GM03348 (cell line): ENCODE results near the gene TMEM95.
"Not testable (repeated sequence)": the region's sequence is repeated elsewhere in the genome, so short reads cannot be mapped to it uniquely, and the experiment has no call there.

Experiments
- DNase-seq: peaks from one replicate; pipeline ENCODE4 v3.0.0; 2012; ENCODE audit warnings: low spot score

The TMEM95 gene

DNA sequence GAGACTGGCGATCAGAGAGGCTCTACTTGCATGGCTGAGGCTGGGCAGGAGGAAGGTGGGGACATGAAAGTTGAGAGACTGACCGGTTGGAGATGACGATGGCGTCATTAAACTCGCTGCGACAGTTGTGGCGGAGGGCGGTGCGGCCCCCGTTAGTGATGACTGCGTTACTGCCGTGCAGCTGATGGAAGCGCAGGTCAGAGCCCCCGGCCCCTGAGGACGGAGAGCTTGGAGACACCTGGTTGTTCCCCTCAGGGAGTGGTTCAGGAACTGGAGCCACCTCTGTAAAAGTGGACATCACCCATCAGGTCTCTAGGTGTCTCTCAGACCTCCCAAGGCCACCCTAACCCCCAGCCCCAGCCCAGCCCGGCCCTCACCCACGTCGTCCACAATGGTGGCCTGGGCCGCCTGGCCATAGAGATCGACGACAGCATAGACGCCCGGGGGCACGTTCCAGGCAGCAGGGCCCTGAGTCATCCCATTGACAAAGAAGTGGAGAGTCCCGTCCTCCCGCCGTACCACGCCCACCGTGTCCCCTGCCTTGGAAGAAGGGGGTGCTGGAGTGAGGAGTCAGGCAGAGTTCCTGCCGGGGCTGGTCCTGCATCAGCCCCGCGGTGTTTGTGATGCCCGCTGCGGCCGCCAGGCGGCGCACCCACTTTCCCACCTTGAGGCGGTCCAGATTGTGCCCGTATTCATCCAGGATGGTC is 31.1 kb upstream of the TMEM95 start:
- DNase-seq = peak; percentile 73

DNA sequence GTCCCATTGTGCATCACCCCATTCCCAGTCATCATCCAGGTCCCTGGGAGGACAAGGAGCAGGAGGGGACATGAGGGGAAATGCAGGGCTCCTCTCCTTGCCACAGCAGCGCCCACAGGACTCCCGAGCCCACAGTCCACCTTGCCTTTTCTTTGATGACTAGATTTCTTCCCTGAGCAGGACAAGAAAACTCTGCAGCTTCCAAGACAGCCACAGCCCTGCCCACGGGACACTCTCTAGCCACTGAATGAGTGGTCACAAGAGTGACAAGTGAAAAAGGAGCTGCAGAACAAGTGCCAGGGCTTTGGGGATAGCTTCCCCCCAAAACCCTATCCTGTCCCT is 30.5 kb upstream of the TMEM95 start:
- no peak for DNase-seq

DNA sequence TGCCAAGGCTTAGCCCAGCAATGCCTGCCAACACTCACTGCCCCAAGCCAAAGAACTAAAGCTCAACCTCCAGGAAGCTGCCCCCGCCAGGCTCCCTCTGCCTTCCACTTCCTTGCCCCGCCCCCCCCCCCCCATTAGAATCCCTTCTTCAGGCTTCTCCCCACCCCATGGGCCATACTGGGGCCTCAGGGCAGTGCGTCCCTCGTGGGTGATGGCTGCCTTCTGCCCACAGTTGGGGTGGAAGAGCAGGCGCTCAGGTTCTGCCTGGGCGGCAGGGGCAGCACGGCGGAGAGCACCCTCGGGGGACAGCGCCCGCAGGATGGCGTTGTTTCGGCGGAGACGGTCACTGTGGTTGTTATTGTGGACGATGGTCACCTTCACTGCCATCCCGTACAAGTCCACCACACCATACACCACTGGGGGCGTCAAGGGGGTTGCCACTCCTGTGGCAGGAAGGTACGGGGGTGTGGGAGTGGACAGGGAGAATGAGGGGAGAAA is 29.9 kb upstream of the TMEM95 start:
- no peak for DNase-seq

DNA sequence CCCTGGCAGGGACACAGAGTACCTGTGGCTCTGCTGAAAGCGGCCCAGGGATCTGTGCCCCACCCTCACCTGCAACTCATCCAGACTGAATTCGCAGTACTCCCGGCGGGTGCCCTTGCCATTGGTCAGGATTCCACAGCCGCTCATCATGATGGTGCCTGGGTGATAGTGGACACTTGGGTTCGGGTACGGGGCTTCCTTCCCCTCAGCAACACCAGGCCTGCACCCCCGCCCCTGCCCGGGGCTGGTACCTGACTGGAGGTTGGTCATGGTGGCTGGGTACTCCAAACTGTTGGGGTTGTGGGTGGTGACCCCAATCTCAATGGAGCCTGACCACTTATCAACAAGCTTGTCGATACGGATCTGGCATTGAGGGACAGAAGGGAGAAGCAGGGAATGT is 28.8 kb upstream of the TMEM95 start:
- DNase-seq = no peak

- DNase-seq = no peak
These were observed 27.9 kb upstream of the TMEM95 start for GRCh38 chr17:7327056-7327455.

DNA sequence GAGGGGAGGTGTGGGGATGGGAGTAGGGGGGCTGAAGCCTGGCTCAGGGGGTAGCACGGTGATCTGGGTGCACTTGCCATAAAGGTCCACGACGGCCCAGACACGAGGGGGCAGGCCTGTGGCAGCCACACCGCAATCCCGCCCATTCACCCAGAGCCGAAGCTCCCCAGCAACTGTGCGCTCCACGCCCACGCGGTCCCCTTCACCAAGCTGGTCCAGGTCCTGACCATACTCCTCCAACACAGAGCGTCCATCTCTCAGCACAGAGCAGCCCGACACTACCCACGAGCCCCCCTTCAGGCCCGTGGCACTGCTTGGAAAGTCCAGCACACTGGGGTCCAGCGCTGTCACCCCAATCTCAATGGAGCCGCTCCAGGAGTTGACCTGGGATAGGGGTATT is 27.5 kb upstream of the TMEM95 start:
- DNase-seq = no peak

DNA sequence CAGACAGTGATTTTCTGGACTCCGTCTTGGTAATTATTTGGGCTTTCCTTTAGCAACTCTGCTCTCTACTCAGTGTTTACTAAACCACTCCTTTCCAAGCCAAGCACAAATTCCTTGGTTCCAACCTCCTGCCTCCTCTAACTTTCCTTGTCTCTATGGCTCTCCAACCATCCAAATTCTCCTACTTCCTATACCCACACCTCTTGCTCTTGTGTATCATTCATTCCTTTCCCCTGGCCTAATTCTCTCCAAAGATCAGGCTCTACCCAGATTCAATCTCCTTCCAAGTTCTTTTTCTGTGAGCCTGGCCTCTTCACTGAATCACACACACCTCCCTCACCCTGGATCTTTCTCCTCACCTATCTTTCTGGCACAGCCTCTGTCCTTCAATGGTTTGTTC is 26.9 kb upstream of the TMEM95 start:
- DNase-seq = no peak

DNA sequence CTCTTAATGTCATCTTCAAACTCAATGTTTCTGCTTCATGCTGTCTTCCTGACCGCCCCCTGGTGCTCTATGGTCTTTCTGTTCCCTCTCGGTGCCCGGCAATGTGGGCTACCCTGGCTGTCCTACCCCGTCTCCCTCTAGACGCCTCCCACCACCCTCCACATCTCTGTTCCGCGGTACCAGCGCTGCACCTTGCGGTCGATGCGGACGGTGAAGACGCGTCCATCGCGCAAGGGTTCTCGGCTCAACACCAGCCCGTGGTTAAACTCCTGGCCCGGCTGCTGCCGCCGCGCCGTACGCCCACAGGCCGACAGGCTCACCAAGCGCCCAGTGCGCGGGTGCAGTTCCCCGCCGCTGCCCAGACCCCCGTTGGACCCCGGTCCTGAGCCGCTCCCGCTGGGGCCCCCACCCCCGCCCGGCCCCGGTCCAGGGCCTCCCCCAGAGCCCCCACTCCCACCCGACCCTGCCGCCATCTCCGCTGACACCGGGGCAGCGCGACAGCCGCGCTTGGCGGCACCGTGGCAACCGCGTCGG is 26.0 kb upstream of the TMEM95 start, which contains the start of gene NEURL4:
Gene NEURL4 (minus strand): TSS at position 496 of the 534 bp plus-strand sequence. CDS start 23 bp downstream, at position 473.
- no peak for DNase-seq

- peak; percentile 99 for DNase-seq
These were observed 25.5 kb upstream of the TMEM95 start for GRCh38 chr17:7329374-7329996.

- peak; percentile 92 for DNase-seq
These were observed 24.8 kb upstream of the TMEM95 start for GRCh38 chr17:7329997-7330637.

- DNase-seq = no peak
These were observed 24.3 kb upstream of the TMEM95 start for GRCh38 chr17:7330638-7331015.

GRCh38 chr17:7332111-7332510 is 22.8 kb upstream of the TMEM95 start:
- DNase-seq = no peak

GRCh38 chr17:7332600-7333069 is 22.3 kb upstream of the TMEM95 start:
- DNase-seq = not testable (repeated sequence)

GRCh38 chr17:7334938-7335538 is 19.9 kb upstream of the TMEM95 start:
- no peak for DNase-seq

- DNase-seq = not testable (repeated sequence)
These were observed 19.2 kb upstream of the TMEM95 start for GRCh38 chr17:7335765-7336164.

DNA sequence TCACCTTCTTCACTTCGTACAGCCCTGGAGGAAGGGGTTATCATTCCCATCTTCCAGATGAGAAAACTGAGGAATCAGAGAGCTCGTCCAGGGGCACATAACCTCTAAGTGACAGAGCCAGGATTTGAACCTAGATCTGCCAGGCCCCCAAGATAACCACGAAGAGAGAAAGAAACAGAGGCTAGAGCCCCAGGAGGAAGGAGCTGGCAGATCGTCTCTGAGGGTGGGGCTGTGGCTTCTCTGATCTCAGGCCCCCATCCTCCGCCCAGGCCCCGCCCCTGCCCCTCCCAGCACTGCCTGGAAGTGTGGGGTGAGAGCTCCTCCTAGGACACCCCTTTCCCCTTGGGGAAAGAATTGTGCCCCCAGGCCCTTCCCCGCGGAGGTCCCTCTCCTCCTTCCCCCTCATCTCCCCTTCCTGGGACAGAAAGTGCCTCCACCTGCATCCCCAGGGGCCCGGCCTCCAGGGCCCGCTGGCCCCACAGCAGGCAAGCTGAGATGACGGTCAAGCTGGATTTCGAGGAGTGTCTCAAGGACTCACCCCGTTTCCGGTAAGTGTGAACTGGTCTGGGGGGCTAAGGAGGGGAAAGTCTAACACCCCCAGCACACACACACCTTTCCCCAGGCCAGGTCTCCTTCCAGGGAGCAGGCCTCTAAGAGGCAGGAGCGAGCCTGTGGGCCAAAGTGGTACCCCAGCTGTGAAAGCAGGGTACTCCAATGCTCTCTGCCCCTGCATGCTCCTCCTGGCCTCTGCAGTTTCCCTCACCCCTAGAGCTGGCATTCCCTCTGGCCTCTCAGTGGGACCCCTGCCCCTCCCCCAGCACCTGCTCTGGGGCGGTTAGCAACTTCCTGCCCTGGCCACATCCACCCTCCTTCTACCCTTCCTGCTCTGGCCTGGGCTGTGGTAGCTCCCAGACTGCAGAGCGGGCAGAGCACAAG is 18.4 kb upstream of the TMEM95 start, which contains the start of gene ACAP1:
Gene ACAP1 (plus strand): TSS at position 290 of the 936 bp plus-strand sequence. CDS start 206 bp downstream, at position 496.
- no peak for DNase-seq

DNA sequence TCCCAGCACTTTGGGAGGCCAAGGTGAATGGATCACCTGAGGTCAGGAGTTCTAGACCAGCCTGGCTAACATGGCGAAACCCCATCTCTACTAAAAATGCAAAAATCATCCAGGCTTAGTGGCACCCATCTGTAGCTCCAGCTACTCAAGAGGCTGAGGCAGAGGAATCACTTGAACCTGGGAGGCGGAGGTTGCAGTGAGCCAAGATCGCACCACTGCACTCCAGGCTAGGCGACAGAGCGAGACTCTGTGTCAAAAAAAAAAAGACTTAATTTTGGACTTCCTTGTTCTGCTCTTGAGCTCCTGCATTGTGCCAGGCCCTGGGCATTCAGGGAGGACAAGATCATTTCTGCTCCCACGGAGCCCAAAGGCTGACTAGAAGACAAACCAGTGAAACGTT is 17.4 kb upstream of the TMEM95 start:
- not testable (repeated sequence) for DNase-seq

GRCh38 chr17:7340179-7340578 is 14.8 kb upstream of the TMEM95 start:
- DNase-seq = no peak

- no peak for DNase-seq
These were observed 13.1 kb upstream of the TMEM95 start for GRCh38 chr17:7341842-7342241.

DNA sequence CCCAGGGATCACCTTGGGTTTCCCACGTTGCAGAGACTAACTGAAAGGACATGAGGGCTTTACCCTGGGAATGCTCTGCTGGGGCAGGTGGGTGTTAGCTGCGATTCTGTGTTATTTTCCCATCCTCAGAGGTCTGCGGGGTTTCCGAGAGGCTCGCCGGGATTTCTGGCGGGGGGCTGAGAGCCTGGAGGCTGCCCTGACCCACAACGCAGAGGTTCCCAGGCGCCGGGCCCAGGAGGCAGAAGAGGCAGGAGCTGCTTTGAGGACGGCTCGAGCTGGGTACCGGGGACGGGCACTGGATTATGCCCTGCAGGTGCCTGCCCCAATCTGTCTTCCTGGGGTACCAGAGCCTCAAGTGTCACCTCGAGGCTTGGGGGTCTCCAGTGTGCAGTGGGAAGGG is 11.7 kb upstream of the TMEM95 start:
- DNase-seq = no peak
